GM15510 (cell line): ENCODE results near the gene WNT6.

Source experiments
- POLR2A ChIP-seq: IDR thresholded peaks from 3 replicates; pipeline ENCODE4 v1.6.1; 2011; ENCODE audit warnings: borderline replicate concordance; ENCODE audit not compliant: insufficient read length; ENCODE audit errors: extremely low read depth

The WNT6 gene

DNA sequence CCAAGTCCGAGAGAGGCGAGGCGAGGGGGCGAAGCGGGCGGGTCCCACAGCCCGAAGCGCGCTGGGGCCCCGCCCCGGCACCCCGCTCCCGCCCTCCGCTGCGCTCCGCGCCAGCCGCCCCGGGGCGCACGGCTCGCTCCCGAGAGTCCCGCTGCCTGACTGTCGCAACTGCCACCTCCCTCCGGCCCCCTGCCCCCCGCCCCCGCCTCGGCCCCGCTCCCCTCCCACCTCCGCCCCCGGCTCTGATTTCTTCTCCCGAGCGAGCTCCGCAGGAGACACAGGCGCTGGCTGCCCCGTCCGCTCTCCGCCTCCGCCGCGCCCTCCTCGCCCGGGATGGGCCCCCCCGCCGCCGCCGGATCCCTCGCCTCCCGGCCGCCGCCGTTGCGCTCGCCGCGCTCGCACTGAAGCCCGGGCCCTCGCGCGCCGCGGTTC lies at the start of gene WNT6:
TSS of gene WNT6 (plus strand) at position 250 of the 432 bp plus-strand sequence. CDS start 233 bp downstream, outside the sequence.
- TF ChIP-seq POLR2A = no peak

GRCh38 chr2:218810256-218810655 lies 49.3 kb upstream of the WNT6 start:
- no peak for TF ChIP-seq POLR2A

DNA sequence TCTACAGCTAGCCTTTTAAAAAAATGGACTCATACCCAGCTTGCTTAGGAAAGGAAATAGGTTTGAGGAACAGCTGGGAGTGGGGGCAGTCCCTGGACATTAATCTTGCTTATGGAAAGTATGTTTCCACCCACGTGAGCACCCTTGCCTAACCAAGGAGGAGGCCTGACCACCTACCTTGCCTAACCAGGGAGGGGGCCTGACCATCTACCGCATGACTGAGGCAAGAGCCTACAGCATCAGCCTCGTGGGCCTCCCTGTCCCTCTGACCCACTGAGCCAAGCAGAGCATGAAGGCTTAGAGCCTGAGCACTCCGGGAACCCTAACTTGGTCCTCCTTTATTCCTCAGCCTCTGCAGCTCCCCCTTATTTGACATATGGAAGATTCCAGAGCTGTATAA lies 48.2 kb upstream of the WNT6 start:
- no peak for TF ChIP-seq POLR2A

GRCh38 chr2:218812096-218812815 lies 47.3 kb upstream of the WNT6 start:
- TF ChIP-seq POLR2A = no peak

DNA sequence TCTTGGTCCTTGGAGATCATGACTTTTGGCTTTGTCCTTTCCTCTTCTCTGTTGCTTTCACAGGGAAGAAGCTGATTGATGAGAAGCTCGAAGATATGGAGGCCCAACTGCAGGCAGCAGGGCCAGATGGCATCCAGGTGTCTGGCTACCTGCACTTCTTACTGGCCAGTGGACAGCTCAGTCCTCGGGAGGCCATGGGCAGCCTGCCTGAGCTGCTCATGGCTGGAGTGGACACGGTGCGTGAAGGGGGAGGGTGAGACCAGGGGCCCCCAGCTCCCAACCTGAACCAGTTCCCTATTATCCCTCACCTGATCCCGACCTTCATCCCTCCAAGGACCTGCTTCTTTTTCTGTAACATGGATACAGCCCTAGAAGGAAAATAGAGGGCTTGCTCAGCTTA lies 46.7 kb upstream of the WNT6 start:
- no peak for TF ChIP-seq POLR2A

DNA sequence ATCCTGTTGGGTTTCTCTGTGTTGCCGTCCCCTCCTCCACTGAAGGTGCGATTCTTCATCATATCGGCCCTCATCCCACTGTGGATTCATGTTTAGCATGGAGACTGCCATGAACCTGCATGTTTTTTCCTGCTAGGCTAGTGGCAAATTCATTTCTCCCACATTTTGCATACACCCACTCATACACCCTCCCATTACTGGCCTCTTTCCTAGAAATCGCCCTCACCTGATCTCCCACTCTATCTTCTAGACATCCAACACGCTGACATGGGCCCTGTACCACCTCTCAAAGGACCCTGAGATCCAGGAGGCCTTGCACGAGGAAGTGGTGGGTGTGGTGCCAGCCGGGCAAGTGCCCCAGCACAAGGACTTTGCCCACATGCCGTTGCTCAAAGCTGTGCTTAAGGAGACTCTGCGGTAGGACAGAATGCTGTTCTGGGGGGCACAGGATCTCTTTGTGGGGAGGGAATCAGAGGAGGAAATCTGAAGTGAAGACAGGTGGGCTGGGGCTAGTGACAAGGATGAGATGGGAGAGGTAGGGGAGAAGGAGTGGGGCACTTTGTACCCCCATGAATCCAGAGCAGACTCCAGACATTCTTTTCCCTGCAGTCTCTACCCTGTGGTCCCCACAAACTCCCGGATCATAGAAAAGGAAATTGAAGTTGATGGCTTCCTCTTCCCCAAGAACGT lies 45.7 kb upstream of the WNT6 start:
- no peak for TF ChIP-seq POLR2A

GRCh38 chr2:218814540-218815243 lies 44.9 kb upstream of the WNT6 start:
- no peak for TF ChIP-seq POLR2A

- TF ChIP-seq POLR2A = no peak
Measured at GRCh38 chr2:218815244-218815637, 44.4 kb upstream of the WNT6 start.

DNA sequence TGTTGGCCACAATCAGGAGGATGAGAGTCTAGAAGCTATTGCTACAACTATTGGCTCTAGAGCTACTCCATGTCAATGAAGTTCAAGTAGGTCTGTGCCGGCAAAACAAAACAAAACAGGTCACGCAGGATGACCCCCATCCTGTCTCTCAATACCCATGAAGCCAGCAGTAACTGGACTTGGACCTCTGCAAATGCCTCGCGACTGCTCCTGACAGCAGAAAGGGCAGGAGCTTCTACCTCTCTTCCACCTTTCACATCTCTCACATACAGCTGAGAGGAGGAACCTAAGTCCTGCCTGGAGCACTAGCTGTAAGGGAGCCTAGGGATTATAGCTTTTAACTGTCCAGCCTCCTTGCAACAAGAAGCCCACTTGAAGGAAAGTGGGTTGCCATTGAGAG lies 44.0 kb upstream of the WNT6 start:
- TF ChIP-seq POLR2A = no peak

DNA sequence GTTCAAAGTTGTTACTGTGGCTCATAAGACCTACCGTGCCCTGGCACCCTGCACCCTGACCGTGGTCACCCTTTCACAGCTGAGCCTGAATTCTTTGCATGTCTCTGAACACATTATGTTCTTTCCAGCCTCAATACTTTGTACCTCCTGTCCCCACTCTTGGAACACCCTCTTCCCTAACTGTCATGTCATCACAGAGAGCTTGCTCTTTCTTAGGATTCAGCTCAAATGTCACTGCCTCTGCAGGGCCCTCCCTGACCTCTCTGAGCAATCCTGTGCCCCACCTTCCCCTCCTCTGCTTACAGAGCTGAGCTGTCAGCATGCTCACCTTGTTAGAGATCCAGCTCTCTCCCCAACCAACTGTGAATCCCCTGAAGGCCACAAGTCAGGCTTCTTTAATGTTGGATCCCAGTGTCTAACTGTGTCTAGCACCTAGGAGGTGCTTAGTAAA lies 43.0 kb upstream of the WNT6 start:
- no peak for TF ChIP-seq POLR2A

DNA sequence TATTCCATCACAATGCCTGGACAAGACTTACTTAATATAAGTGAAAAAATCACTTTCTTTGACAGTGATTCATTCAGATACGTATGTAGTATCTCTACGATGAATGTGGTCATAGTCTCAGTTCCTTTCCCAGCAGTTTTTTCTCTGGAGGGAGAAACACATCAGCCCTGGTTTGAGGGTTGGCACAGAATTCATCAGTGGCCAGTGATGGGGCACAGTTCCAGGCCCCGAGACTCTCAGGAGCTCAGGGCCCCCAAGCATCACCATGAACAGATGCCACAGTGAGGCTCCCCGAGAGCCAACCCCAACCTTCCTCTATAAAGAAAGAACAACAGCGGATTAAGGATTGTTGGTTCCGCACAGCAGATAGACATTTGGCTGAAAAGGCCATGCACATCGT lies 40.5 kb upstream of the WNT6 start:
- no peak for TF ChIP-seq POLR2A

DNA sequence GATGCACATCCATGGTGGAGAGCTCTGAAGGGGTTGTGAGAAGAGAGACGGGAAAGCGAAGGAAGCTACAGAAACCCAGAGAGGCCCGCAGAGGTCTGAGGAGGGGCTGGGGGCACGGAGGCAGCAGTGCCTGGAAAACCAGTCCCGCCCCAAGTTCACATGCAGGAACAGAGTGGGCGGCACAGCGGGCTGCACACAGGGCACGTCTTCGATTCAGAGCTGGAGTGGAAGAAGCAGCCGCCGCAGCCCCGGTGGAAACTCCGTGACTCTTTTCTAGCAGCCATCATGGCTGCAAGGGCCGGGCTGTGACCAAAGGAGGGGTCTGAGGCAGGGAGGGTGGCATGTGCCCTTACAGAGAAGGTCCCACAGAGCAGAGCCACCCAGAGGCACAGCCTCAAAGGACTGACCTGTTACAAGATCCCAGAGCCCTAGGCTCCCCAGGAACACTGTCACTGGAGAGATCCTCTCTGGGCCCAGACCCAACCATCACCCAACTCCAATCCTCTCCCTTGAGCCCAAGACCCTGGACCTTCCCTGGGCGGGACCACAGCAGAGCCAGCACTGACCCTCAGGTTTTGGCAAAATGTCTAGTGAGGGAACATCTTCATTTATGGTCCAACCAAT lies 38.7 kb upstream of the WNT6 start:
- TF ChIP-seq POLR2A = no peak

- no peak for TF ChIP-seq POLR2A
Measured at GRCh38 chr2:218821605-218822211, 37.9 kb upstream of the WNT6 start.

GRCh38 chr2:218822622-218823021 lies 37.0 kb upstream of the WNT6 start:
- TF ChIP-seq POLR2A = no peak
